GM19351 (cell line): ENCODE measurements around the gene TKT.

ENCODE experiments used
- ATAC-seq: cut with Tn5 transposase; IDR thresholded peaks from one replicate; pipeline ENCODE4 v1.9.1; 2021; ENCODE audit warnings: mild to moderate bottlenecking, moderate library complexity; ENCODE audit not compliant: unreplicated experiment

The TKT gene

GRCh38 chr3:53183514-53183913, 72.3 kb downstream of the TKT start:
- ATAC-seq = no peak

GRCh38 chr3:53182764-53183355, 73.0 kb downstream of the TKT start:
- ATAC-seq = no peak

- ATAC-seq = no peak
Observed at GRCh38 chr3:53181528-53181927, 74.3 kb downstream of the TKT start.

- ATAC-seq = peak; percentile 21
Observed at GRCh38 chr3:53181024-53181371, 74.8 kb downstream of the TKT start.

- peak; percentile 96 for ATAC-seq
Observed at GRCh38 chr3:53180305-53181023, 75.4 kb downstream of the TKT start.

GRCh38 chr3:53179580-53179979, 76.2 kb downstream of the TKT start:
- no peak for ATAC-seq

- no peak for ATAC-seq
Observed at GRCh38 chr3:53178246-53178645, 77.6 kb downstream of the TKT start.

- ATAC-seq = no peak
Observed at GRCh38 chr3:53175613-53176540, 79.9 kb downstream of the TKT start.
